Stomach (tissue), 9 donors: ENCODE data around the gene ZNF547. TPM values are rescaled to one million over a fixed set of nuclear protein-coding genes. Genes with fewer than 3 reads are reported as not detected.

ENCODE experiments used
- DNase-seq, 2 donors: peaks; one replicate each; pipeline versions ENCODE4 v3.0.0 to v3.0.0-alpha.2; 2013 to 2019
- H3K27ac ChIP-seq, 5 donors: fragments of 200-600 bp in 4 of 5; sonication (generic) in 4 of 5; one replicate each; pipeline ENCODE4 v1.5.1; 2013 to 2019; ENCODE audit warnings: mild to moderate bottlenecking in 1 of 5, moderate library complexity in 1 of 5
- H3K27me3 ChIP-seq, 3 donors: fragments of 200-600 bp; sonication (generic); one replicate each; pipeline ENCODE4 v1.5.1; 2017 to 2019; ENCODE audit warnings: mixed run types in 1 of 3
- H3K36me3 ChIP-seq, 4 donors: fragments of 200-600 bp; sonication (generic); 1 replicate in 3 of 4; 2 replicates in 1 of 4; pipeline ENCODE4 v1.5.1; 2016 to 2019
- H3K4me1 ChIP-seq, 4 donors: fragments of 200-600 bp; sonication (generic); one replicate each; pipeline ENCODE4 v1.5.1; 2016 to 2019
- H3K4me3 ChIP-seq, 4 donors: fragments of 200-600 bp; sonication (generic) in 3 of 4; one replicate each; pipeline ENCODE4 v1.5.1; 2016 to 2019; ENCODE audit warnings: mild to moderate bottlenecking in 1 of 4
- H3K9me3 ChIP-seq, 4 donors: fragments of 200-600 bp; sonication (generic); one replicate each; pipeline ENCODE4 v1.5.1; 2016 to 2019
- EP300 ChIP-seq: sonication (generic); formaldehyde crosslinking; IDR thresholded peaks from one replicate; pipeline ENCODE4 v1.6.1; 2017; ENCODE audit warnings: antibody characterized with exemption
- POLR2A ChIP-seq, 4 donors: fragments of 450-650 bp; IDR thresholded peaks; one replicate each; pipeline ENCODE4 v1.6.1; 2016; ENCODE audit warnings: antibody characterized with exemption in 4 of 4, control low read depth in 2 of 4, mild to moderate bottlenecking in 1 of 4, moderate library complexity in 1 of 4
- POLR2AphosphoS5 ChIP-seq, 3 donors: sonication (generic); formaldehyde crosslinking; IDR thresholded peaks; one replicate each; pipeline ENCODE4 v1.6.1; 2016; ENCODE audit warnings: antibody characterized with exemption in 3 of 3
- WGBS, 5 donors: extraction: QIAGEN DNeasy Blood & Tissue Kit in 3 of 5; methylation state at CpG; one replicate each; pipeline versions ENCODE4 v1.1.5 to v1.1.7; 2013 to 2018; 5-methylcytosine and 5-hydroxymethylcytosine counted together
- intact Hi-C: fragments of 100-400 bp; cut with DNase I; formaldehyde crosslinking; loops from one replicate; pipeline ENCODE4 v1.15.1; 2023; ENCODE audit warnings: low total_unique reads
- polyA plus RNA-seq, 3 donors: library from polyadenylated mRNA; stranded (reverse); fragments of 200-250 nt; gene quantifications; one replicate each; pipeline ENCODE4 v1.2.3, GENCODE V29; 2013
- total RNA-seq, 5 donors: library from RNA; depleted of rRNA; stranded (reverse); fragments of >200 nt; gene quantifications; one replicate each; pipeline versions ENCODE4 v1.1.0 to v1.2.3, GENCODE V29; 2014 to 2016
- TF ChIP-seq, protein P1 (sequence below), 7 experiments: fragments of 450-650 bp in 4 of 7; fragments of 200-600 bp in 3 of 7; sonication (generic) in 3 of 7; IDR thresholded peaks; one replicate each; pipeline ENCODE4 v1.5.1; 2016 to 2019; ENCODE audit warnings: antibody characterized with exemption in 7 of 7, control low read depth in 2 of 7, mild to moderate bottlenecking in 1 of 7
- donor health status: healthy with polysubstance abuse.
- donor health status: Bipolar disorder and iron deficiency.
- donor health status: healthy.

The ZNF547 gene
- total and polyA plus RNA-seq, 8 donors = under 0.01 to 3.0 (median 1.7) TPM; not detected in 2

DNA sequence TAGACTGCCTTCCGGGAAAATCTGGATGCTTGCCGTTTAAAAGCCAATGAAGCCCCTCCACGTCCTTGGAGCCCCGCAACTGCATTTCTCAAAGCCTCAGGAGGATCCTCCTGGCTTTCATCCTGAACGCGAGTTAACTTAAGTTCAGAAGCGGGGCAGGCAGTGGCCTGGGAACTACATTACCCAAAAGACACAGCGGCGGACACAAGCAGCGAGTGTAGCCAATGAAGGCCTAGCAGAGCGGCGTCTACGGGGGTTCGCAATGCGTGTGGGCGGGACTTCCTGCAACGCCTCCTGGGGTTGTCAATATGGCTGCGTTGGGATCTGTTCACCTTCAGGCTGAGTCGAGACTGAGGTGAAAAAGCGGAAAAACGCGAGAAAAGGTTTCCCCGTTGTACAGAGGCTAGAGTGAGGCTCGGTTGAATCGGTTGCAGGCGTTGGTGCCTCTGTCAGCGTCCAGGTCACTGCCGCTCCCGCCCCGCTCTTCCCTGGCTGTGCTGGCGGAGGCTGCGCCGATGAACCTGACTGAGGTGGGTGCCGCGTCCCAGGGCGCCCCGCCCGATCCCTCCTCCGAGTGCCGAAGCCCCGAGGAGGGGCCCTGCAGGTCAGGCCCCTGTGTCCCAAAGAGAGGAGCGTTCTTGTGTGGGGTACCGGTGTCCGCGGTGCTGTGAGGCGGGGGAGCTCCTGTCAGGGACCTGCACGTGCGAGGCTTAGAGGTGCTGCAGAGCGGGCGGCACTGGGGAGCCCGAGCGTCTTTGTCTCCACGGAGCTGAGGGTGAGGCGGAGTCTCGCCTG is 47.7 kb downstream of the ZNF547 start, which contains the start of gene ZNF17:
TSS of gene ZNF17 (plus strand) at position 285 of the 795 bp plus-strand sequence. CDS start 2,455 bp downstream, outside the sequence.
- Histone ChIP-seq H3K4me3 (peak within 1 kb of the TSS; percentile 69 to 100 (median 86)), H3K27ac (peak within 1 kb of the TSS; percentile 16 to 79 (median 70)), H3K4me1 (peaks cover 12 to 24% (median 21%) of the 10 kb centered on the region in 4 donors), H3K9me3 (peaks cover 0 to 24% (median 10%) of the 10 kb centered on the region in 4 donors), H3K36me3 (peaks cover 25 to 40% (median 34%) of the 10 kb centered on the region in 4 donors), H3K27me3 (no peaks in the 10 kb centered on the region)
- intact Hi-C loops = no loop called here
- 0 to 1% (median 1%) methylated on average over 27 to 55 of the region's 55 CpGs for WGBS, 5 donors
- TF ChIP-seq EP300 = no peak
- TF ChIP-seq, protein P1, sequence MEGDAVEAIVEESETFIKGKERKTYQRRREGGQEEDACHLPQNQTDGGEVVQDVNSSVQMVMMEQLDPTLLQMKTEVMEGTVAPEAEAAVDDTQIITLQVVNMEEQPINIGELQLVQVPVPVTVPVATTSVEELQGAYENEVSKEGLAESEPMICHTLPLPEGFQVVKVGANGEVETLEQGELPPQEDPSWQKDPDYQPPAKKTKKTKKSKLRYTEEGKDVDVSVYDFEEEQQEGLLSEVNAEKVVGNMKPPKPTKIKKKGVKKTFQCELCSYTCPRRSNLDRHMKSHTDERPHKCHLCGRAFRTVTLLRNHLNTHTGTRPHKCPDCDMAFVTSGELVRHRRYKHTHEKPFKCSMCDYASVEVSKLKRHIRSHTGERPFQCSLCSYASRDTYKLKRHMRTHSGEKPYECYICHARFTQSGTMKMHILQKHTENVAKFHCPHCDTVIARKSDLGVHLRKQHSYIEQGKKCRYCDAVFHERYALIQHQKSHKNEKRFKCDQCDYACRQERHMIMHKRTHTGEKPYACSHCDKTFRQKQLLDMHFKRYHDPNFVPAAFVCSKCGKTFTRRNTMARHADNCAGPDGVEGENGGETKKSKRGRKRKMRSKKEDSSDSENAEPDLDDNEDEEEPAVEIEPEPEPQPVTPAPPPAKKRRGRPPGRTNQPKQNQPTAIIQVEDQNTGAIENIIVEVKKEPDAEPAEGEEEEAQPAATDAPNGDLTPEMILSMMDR (IDR thresholded peaks at IDR 0.05) = no peak
- TF ChIP-seq POLR2AphosphoS5 (IDR thresholded peaks at IDR 0.05) = peak; percentile 26 to 74 (median 59)
- TF ChIP-seq POLR2A (IDR thresholded peaks at IDR 0.05) = no peak
- DNase-seq = peak; percentile 95 to 98

DNA sequence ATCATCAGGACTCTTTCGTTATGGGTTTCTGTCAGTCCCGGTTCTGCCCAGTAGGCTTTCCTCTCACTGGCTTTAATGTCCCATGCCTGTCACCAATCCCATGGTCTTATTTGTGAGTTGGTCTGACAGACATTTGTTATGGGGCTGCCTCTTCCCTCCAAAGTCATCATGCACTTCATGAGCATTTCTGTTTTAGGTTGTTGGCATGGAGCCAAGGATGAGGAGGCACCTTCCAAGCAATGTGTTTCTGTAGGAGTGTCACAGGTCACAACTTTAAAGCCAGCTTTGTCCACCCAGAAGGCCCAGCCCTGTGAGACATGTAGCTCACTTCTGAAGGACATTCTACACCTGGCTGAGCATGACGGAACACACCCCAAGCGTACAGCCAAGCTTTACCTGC is 56.1 kb downstream of the ZNF547 start:
- H3K27me3 ChIP-seq = no peaks in the 10 kb centered on the region
- no peaks in the 10 kb centered on the region for H3K4me1 ChIP-seq
- H3K27ac ChIP-seq = no peak overlapping the region
- H3K4me3 ChIP-seq = no peak overlapping the region
- TF ChIP-seq EP300 = no peak
- intact Hi-C loops = no loop called here
- WGBS, 5 donors = 94 to 99% (median 98%) methylated on average over 4 of the region's 4 CpGs
- no peak for DNase-seq
- H3K9me3 ChIP-seq = peaks cover 30 to 98% (median 84%) of the 10 kb centered on the region in 4 donors
- peaks cover 54 to 91% (median 82%) of the 10 kb centered on the region in 4 donors for H3K36me3 ChIP-seq

DNA sequence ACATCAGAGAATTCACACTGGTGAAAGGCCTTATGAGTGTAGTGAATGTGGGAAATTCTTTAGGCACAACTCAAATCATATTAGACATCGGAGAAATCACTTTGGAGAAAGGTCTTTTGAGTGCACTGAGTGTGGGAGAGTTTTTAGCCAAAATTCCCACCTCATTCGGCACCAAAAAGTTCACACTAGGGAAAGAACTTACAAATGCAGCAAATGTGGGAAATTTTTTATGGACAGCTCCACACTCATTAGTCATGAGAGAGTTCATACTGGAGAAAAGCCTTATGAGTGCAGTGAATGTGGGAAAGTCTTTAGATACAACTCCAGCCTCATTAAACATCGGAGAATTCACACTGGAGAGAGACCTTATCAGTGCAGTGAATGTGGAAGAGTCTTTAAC is 57.7 kb downstream of the ZNF547 start:
- intact Hi-C loops = no loop called here

More for the DNA sequence above, 57.7 kb downstream of the ZNF547 start:
- TF ChIP-seq EP300 = no peak
- TF ChIP-seq POLR2A (IDR thresholded peaks at IDR 0.05) = no peak
- TF ChIP-seq, protein P1 (IDR thresholded peaks at IDR 0.05) = no peak
- TF ChIP-seq POLR2AphosphoS5 (IDR thresholded peaks at IDR 0.05) = no peak
- no peak overlapping the region for H3K27ac ChIP-seq
- H3K9me3 ChIP-seq = peaks cover 30 to 99% (median 91%) of the 10 kb centered on the region in 4 donors
- H3K36me3 ChIP-seq = peaks cover 41 to 75% (median 66%) of the 10 kb centered on the region in 4 donors
- no peak for DNase-seq
- no peaks in the 10 kb centered on the region for H3K27me3 ChIP-seq
- WGBS, 5 donors = 95 to 100% (median 99%) methylated on average over 3 of the region's 3 CpGs
- no peak overlapping the region for H3K4me3 ChIP-seq
- no peaks in the 10 kb centered on the region for H3K4me1 ChIP-seq

Other genes starting within 250 kb of the ZNF547 start
- not detected for gene USP29, start 243.6 kb upstream of the ZNF547 start, total RNA-seq
- gene USP29, start 243.6 kb upstream of the ZNF547 start, polyA plus RNA-seq = not detected
- not detected for gene ZIM3, start 218.3 kb upstream of the ZNF547 start, total RNA-seq
- not detected for gene ZIM3, start 218.3 kb upstream of the ZNF547 start, polyA plus RNA-seq
- not detected for gene DUXA, start 196.1 kb upstream of the ZNF547 start, total RNA-seq
- not detected for gene DUXA, start 196.1 kb upstream of the ZNF547 start, polyA plus RNA-seq
- gene ZNF264, start 172.1 kb upstream of the ZNF547 start, total RNA-seq = 10 to 100 TPM in 4 of 5 donors, 1 to 10 TPM in 1; 8.2 to 53.0 (median 41.0) TPM
- gene ZNF264, start 172.1 kb upstream of the ZNF547 start, polyA plus RNA-seq = 10 to 100 TPM in 1 of 3 donors, 1 to 10 TPM in 2; 3.2 to 26.0 (median 4.6) TPM
- 1 to 10 TPM in 1 of 5 donors, under 1 TPM in 1, not detected in 3; 0.72 to 1.3 TPM for gene AURKC, start 132.5 kb upstream of the ZNF547 start, total RNA-seq
- 1 to 10 TPM in 2 of 3 donors, not detected in 1; 1.0 to 1.2 TPM for gene AURKC, start 132.5 kb upstream of the ZNF547 start, polyA plus RNA-seq
- 10 to 100 TPM in 1 of 5 donors, 1 to 10 TPM in 4; 1.2 to 37.6 (median 8.1) TPM for gene ZNF805, start 122.9 kb upstream of the ZNF547 start, total RNA-seq
- gene ZNF805, start 122.9 kb upstream of the ZNF547 start, polyA plus RNA-seq = under 1 TPM; 0.46 to 0.81 (median 0.53) TPM
- gene ZNF460, start 83.1 kb upstream of the ZNF547 start, total RNA-seq = 100 to 1,000 TPM in 1 of 5 donors, 10 to 100 TPM in 4; 46.5 to 140 (median 56.7) TPM
- gene ZNF460, start 83.1 kb upstream of the ZNF547 start, polyA plus RNA-seq = under 1 TPM; 0.25 to 0.75 (median 0.31) TPM
- 10 to 100 TPM in 3 of 5 donors, 1 to 10 TPM in 2; 1.2 to 24.6 (median 14.3) TPM for gene ZNF543, start 43.1 kb upstream of the ZNF547 start, total RNA-seq
- gene ZNF543, start 43.1 kb upstream of the ZNF547 start, polyA plus RNA-seq = 1 to 10 TPM in 1 of 3 donors, under 1 TPM in 2; 0.56 to 1.1 (median 0.61) TPM
- 10 to 100 TPM in 2 of 5 donors, 1 to 10 TPM in 2, not detected in 1; 1.2 to 16.1 (median 8.2) TPM for gene ZNF304, start 12.3 kb upstream of the ZNF547 start, total RNA-seq
- gene ZNF304, start 12.3 kb upstream of the ZNF547 start, polyA plus RNA-seq = 1 to 10 TPM; 1.2 to 3.4 (median 1.3) TPM
- 10 to 100 TPM in 3 of 5 donors, 1 to 10 TPM in 1, not detected in 1; 4.1 to 42.0 (median 17.4) TPM for gene TRAPPC2B, start within 50 bp of the ZNF547 start, total RNA-seq
- 10 to 100 TPM; 11.6 to 23.5 (median 21.9) TPM for gene TRAPPC2B, start within 50 bp of the ZNF547 start, polyA plus RNA-seq
- gene ZNF548, start 26.3 kb downstream of the ZNF547 start, total RNA-seq = 10 to 100 TPM in 4 of 5 donors, 1 to 10 TPM in 1; 5.5 to 48.5 (median 16.8) TPM
- gene ZNF548, start 26.3 kb downstream of the ZNF547 start, polyA plus RNA-seq = 1 to 10 TPM; 2.6 to 4.8 (median 3.4) TPM
- 100 to 1,000 TPM in 1 of 5 donors, 10 to 100 TPM in 2, 1 to 10 TPM in 2; 2.3 to 138 (median 21.9) TPM for gene ZNF17, start 47.6 kb downstream of the ZNF547 start, total RNA-seq
- 1 to 10 TPM; 1.5 to 2.0 (median 1.6) TPM for gene ZNF17, start 47.6 kb downstream of the ZNF547 start, polyA plus RNA-seq
- gene ZNF749, start 71.8 kb downstream of the ZNF547 start, total RNA-seq = 10 to 100 TPM in 3 of 5 donors, 1 to 10 TPM in 2; 5.3 to 28.1 (median 11.7) TPM
- gene ZNF749, start 71.8 kb downstream of the ZNF547 start, polyA plus RNA-seq = 1 to 10 TPM; 4.6 to 7.9 (median 6.7) TPM
- 1 to 10 TPM in 2 of 5 donors, not detected in 3; 1.5 to 9.0 TPM for gene VN1R1, start 93.6 kb downstream of the ZNF547 start, total RNA-seq
- gene VN1R1, start 93.6 kb downstream of the ZNF547 start, polyA plus RNA-seq = under 1 TPM in 1 of 3 donors, not detected in 2; 0.33 TPM
- 10 to 100 TPM in 1 of 5 donors, 1 to 10 TPM in 4; 1.4 to 25.9 (median 3.2) TPM for gene ZNF772, start 114.0 kb downstream of the ZNF547 start, total RNA-seq
- 1 to 10 TPM in 1 of 3 donors, under 1 TPM in 2; 0.37 to 1.1 (median 0.92) TPM for gene ZNF772, start 114.0 kb downstream of the ZNF547 start, polyA plus RNA-seq
- gene ZNF419, start 124.2 kb downstream of the ZNF547 start, total RNA-seq = 10 to 100 TPM in 3 of 5 donors, 1 to 10 TPM in 1, not detected in 1; 1.3 to 23.9 (median 13.0) TPM
- 1 to 10 TPM; 1.4 to 4.6 (median 2.0) TPM for gene ZNF419, start 124.2 kb downstream of the ZNF547 start, polyA plus RNA-seq
- 1 to 10 TPM in 4 of 5 donors, under 1 TPM in 1; 0.45 to 9.9 (median 1.4) TPM for gene ZNF773, start 136.4 kb downstream of the ZNF547 start, total RNA-seq
- 1 to 10 TPM; 1.3 to 4.6 (median 2.4) TPM for gene ZNF773, start 136.4 kb downstream of the ZNF547 start, polyA plus RNA-seq
- gene ZNF549, start 163.8 kb downstream of the ZNF547 start, total RNA-seq = 10 to 100 TPM in 1 of 5 donors, 1 to 10 TPM in 4; 2.3 to 15.2 (median 6.7) TPM
- 1 to 10 TPM; 1.2 to 2.3 (median 2.0) TPM for gene ZNF549, start 163.8 kb downstream of the ZNF547 start, polyA plus RNA-seq
- gene ZNF550, start 196.3 kb downstream of the ZNF547 start, total RNA-seq = 10 to 100 TPM in 3 of 5 donors, 1 to 10 TPM in 2; 2.8 to 35.0 (median 12.5) TPM
- gene ZNF550, start 196.3 kb downstream of the ZNF547 start, polyA plus RNA-seq = 1 to 10 TPM; 1.1 to 3.0 (median 1.7) TPM
- 10 to 100 TPM in 1 of 5 donors, 1 to 10 TPM in 2, under 1 TPM in 1, not detected in 1; 0.87 to 25.0 (median 3.8) TPM for gene ZNF416, start 215.4 kb downstream of the ZNF547 start, total RNA-seq
- gene ZNF416, start 215.4 kb downstream of the ZNF547 start, polyA plus RNA-seq = 1 to 10 TPM in 2 of 3 donors, under 1 TPM in 1; 1.00 to 2.7 (median 2.3) TPM
- gene ZIK1, start 220.6 kb downstream of the ZNF547 start, total RNA-seq = 10 to 100 TPM in 1 of 5 donors, under 1 TPM in 2, not detected in 2; 0.29 to 14.7 (median 0.89) TPM
- 1 to 10 TPM in 1 of 3 donors, under 1 TPM in 2; 0.62 to 1.3 (median 0.92) TPM for gene ZIK1, start 220.6 kb downstream of the ZNF547 start, polyA plus RNA-seq
- gene ZNF530, start 236.3 kb downstream of the ZNF547 start, total RNA-seq = 1 to 10 TPM in 3 of 5 donors, not detected in 2; 1.0 to 6.4 (median 2.3) TPM
- gene ZNF530, start 236.3 kb downstream of the ZNF547 start, polyA plus RNA-seq = 1 to 10 TPM in 2 of 3 donors, under 1 TPM in 1; 0.81 to 3.8 (median 2.2) TPM